Fibroblast of pulmonary artery (primary cell): Measurements from ENCODE around the gene ALB.

Source experiments
- DNase-seq: peaks from one replicate; pipeline ENCODE4 v3.0.0-alpha.2; 2010; ENCODE audit warnings: low read depth
- H3K4me3 ChIP-seq: replicated peaks from 2 replicates; pipeline ENCODE4 v1.5.1; 2011; ENCODE audit warnings: low read depth, mild to moderate bottlenecking, control low read depth, low read length, moderate library complexity
- TF ChIP-seq, protein P1 (sequence below): IDR thresholded peaks from 2 replicates; pipeline ENCODE4 v1.5.1; 2011; ENCODE audit warnings: mild to moderate bottlenecking, control low read depth, low read length, inconsistent platforms; ENCODE audit errors: missing control alignments

The ALB gene

DNA sequence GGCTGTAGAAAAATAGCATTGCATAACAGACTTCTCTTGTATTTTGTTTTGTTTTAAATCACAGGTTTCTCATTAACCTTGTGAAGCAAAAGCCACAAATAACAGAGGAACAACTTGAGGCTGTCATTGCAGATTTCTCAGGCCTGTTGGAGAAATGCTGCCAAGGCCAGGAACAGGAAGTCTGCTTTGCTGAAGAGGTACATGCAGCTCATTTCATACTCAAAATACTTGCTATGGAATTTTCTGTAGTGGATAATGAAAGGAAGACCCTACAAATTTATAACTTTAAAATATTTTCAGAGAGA is 49.6 kb downstream of the ALB start:
- peak; percentile 11 for DNase-seq
- TF ChIP-seq, protein P1, sequence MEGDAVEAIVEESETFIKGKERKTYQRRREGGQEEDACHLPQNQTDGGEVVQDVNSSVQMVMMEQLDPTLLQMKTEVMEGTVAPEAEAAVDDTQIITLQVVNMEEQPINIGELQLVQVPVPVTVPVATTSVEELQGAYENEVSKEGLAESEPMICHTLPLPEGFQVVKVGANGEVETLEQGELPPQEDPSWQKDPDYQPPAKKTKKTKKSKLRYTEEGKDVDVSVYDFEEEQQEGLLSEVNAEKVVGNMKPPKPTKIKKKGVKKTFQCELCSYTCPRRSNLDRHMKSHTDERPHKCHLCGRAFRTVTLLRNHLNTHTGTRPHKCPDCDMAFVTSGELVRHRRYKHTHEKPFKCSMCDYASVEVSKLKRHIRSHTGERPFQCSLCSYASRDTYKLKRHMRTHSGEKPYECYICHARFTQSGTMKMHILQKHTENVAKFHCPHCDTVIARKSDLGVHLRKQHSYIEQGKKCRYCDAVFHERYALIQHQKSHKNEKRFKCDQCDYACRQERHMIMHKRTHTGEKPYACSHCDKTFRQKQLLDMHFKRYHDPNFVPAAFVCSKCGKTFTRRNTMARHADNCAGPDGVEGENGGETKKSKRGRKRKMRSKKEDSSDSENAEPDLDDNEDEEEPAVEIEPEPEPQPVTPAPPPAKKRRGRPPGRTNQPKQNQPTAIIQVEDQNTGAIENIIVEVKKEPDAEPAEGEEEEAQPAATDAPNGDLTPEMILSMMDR, result no peak
- H3K4me3 ChIP-seq, result no peak overlapping the region

DNA sequence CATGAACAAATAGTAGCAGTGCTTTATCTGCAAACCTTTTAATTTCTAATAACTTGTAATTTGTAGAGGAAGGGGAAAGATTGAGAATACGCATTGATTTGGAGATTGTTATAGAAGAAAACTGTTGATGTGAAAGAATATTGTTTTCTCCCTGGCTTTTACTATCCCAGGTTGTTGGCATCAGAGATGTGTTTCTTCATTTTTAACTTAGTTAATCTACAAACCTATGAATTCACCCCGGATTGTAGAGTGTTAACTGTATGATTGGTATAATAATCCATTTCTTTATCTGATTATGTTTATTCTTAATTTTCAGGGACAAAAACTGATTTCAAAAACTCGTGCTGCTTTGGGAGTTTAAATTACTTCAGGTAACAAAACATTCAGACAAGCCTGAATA is 50.8 kb downstream of the ALB start:
- H3K4me3 ChIP-seq, result no peak overlapping the region
- TF ChIP-seq, protein P1, result no peak
- no peak for DNase-seq

DNA sequence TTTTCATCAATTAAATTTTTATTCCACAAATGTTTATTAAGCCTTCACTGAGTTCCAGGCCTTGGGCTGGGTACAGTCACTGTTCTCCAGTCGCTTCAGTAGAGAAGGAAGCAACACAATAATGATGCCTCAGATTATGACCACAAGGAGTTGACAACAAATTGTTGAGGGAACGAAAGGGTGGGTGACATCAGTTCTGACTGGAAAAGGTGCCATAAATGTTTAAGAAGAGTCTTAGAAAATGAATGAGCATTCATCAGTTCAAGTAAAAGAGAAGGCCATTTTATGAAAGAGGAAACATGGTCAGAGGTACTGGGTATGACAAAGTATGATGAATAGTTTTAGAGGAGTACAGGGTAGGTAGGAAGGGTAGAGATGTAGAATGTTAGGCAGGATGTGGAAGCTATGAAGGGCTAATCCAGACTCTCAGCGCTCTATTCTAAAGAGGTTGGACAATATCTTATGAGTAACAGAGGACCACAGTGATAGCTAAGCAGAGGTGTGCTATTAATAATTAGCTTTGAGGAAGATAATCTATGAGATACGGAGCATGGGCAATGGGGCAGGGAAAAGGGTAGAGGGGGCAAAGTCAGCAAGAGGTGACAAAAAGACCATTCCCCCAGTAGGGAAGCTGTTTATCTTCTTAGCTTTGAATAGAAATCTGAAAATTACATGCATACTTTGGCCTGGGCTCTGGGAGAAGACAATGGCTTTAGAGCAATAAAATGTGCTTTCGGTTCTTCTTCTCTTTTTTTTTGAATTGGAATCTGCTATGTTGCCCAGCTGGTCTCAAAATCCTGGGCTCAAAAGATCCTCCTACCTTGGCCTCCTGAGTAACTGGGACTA is 52.3 kb downstream of the ALB start:
- DNase-seq, result no peak
- TF ChIP-seq, protein P1, result no peak
- no peak overlapping the region for H3K4me3 ChIP-seq

DNA sequence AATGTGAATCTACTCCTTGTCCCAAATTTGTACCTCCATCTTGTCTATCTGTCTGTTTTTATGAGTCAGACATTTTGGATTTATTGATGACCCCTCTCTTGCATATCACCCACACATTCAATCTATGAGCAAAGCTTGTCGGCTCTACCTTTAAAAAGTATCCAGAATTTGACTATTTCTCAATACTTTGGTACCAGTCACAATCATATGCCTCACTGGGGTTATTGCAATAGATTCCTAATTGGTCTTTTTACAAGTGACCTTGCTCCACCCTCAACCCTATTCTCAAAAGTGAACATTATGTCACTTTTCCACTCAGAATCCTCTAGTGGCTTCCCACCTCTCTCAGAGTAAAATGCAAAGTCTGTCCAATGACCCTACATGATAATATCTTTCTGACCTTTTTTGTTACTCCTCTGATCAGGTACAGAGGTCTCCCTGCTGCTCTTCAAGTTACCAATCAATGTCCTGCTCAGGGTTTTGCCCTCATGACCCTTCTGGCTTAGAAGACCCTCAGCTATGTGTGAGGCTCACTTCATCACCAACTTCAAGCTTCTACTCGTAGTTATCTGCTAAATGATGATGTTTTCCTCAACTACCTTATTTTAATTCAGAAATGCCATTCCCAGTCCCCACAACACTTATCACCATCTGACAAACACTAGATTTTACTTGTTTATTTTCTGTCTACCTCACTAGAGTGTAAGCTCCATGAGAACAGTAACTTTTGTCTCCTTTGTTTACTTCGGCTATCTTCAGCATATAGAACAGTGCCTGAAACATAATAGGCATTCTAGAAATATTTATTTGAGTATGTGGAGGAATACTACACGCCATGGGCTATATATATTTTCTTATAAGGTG is 54.3 kb downstream of the ALB start:
- no peak for DNase-seq
- no peak overlapping the region for H3K4me3 ChIP-seq
- TF ChIP-seq, protein P1, result no peak

DNA sequence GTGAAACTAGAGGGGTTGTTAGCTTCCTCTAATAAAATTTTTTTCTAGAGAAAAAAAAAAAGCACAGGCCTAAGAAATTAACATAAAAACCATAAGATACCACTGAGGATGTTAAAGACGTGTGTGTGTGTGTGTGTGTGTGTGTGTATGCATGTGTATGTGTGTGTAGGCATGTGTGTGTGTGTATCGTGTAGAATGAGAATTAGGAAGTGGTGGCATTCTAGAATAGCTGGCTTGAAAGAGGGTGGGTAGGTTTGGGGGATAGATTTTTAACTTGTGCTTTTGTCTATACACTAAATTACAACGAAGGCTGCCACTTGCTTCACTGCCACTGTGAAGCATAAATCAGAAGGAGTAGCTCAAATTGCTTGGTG is 54.9 kb downstream of the ALB start:
- no peak overlapping the region for H3K4me3 ChIP-seq
- no peak for DNase-seq
- TF ChIP-seq, protein P1, result no peak

DNA sequence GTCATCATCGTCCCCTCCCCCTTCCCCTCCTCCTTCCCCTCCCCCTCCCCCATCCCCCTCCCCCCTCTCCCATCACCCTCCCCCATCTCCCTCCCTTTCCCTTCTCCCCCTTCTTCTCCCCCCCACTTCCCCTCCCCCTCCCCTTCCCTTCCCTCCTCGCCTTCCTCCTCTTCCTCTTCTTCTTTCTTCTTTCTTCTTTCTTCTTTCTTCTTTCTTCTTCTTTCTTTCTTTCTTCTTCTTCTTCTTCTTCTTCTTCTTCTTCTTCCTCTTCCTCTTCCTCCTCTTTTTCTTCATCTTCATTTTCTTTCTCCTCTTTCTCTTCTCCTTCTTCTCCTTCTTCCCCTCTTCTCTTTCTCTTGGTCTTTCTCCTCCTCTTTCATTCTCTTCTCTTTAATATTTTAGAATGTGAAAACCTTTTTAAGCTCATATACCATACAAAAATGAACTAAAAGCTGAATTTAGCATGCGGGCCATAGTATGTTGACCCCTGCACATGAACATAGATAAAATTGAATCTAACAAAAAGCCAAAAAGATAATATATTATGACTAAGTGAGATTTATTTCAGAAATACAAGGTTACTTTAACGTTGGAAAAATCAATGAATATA is 56.9 kb downstream of the ALB start:
- DNase-seq, result no peak
- TF ChIP-seq, protein P1, result no peak
- no peak overlapping the region for H3K4me3 ChIP-seq
